B cell (primary cell): ENCODE data around the gene CLSTN2.

Source experiments
- EZH2 ChIP-seq: IDR thresholded peaks from 2 replicates; pipeline ENCODE4 v1.6.1; 2012; ENCODE audit warnings: borderline replicate concordance, low read depth, mild to moderate bottlenecking, moderate library complexity, low read length; ENCODE audit not compliant: insufficient read depth, poor library complexity, severe bottlenecking
- TF ChIP-seq, protein P1 (sequence below): fragments of 200-600 bp; IDR thresholded peaks from one replicate; pipeline ENCODE4 v1.8.0; 2022; ENCODE audit warnings: antibody characterized with exemption, mild to moderate bottlenecking

GRCh38 chr3:140334132-140334929, 399.3 kb downstream of the CLSTN2 start:
- TF ChIP-seq, protein P1, sequence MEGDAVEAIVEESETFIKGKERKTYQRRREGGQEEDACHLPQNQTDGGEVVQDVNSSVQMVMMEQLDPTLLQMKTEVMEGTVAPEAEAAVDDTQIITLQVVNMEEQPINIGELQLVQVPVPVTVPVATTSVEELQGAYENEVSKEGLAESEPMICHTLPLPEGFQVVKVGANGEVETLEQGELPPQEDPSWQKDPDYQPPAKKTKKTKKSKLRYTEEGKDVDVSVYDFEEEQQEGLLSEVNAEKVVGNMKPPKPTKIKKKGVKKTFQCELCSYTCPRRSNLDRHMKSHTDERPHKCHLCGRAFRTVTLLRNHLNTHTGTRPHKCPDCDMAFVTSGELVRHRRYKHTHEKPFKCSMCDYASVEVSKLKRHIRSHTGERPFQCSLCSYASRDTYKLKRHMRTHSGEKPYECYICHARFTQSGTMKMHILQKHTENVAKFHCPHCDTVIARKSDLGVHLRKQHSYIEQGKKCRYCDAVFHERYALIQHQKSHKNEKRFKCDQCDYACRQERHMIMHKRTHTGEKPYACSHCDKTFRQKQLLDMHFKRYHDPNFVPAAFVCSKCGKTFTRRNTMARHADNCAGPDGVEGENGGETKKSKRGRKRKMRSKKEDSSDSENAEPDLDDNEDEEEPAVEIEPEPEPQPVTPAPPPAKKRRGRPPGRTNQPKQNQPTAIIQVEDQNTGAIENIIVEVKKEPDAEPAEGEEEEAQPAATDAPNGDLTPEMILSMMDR = no peak
- TF ChIP-seq EZH2 = no peak
